GM23338 (cell line): Measurements from ENCODE around the gene DAPK2.

Experiments used
- CREB1 ChIP-seq: fragments of 250-450 bp; sonication (Bioruptor Pico); IDR thresholded peaks from 2 replicates; pipeline ENCODE4 v1.5.0; 2020; ENCODE audit warnings: low read depth, mild to moderate bottlenecking, moderate library complexity
- EZH2 ChIP-seq: fragments of 200-600 bp; sonication (generic); IDR thresholded peaks from one replicate; pipeline ENCODE4 v1.8.0; 2017; ENCODE audit warnings: antibody characterized with exemption, mild to moderate bottlenecking, low read depth; ENCODE audit not compliant: unreplicated experiment
- EZH2phosphoT487 ChIP-seq: fragments of 200-600 bp; sonication (generic); IDR thresholded peaks from one replicate; pipeline ENCODE4 v1.8.1; 2018; ENCODE audit warnings: antibody characterized with exemption; ENCODE audit not compliant: unreplicated experiment
- NANOG ChIP-seq: IDR thresholded peaks from 2 replicates; pipeline ENCODE4 v1.6.1; 2016; ENCODE audit warnings: antibody characterized with exemption, borderline replicate concordance
- POLR2AphosphoS5 ChIP-seq: IDR thresholded peaks from 2 replicates; pipeline ENCODE4 v1.6.1; 2016; ENCODE audit warnings: antibody characterized with exemption, low read depth
- STAT1 ChIP-seq: IDR thresholded peaks from one replicate; pipeline ENCODE4 v1.6.1; 2016; ENCODE audit warnings: antibody characterized with exemption; ENCODE audit not compliant: unreplicated experiment
- ZNF114 ChIP-seq: fragments of 250-450 bp; sonication (Bioruptor Pico); IDR thresholded peaks from 2 replicates; pipeline ENCODE4 v1.5.0; 2020; ENCODE audit warnings: mild to moderate bottlenecking, moderate library complexity
- TF ChIP-seq, protein P1 (sequence below), 2 experiments: fragments of 200-600 bp in 1 of 2; sonication (generic) in 1 of 2; conservative IDR thresholded peaks; 2 replicates each; pipeline versions ENCODE4 v1.5.1 to v1.6.1; 2016 to 2017; ENCODE audit warnings: antibody characterized with exemption in 2 of 2, low read depth in 2 of 2, mild to moderate bottlenecking in 2 of 2, moderate library complexity in 1 of 2
- TF ChIP-seq, protein P2 (sequence below): IDR thresholded peaks from one replicate; pipeline ENCODE4 v1.6.1; 2018; ENCODE audit warnings: antibody characterized with exemption; ENCODE audit not compliant: unreplicated experiment
- TF ChIP-seq, protein P3 (sequence below): fragments of 250-450 bp; sonication (Bioruptor Pico); IDR thresholded peaks from 2 replicates; pipeline ENCODE4 v1.5.0; 2020; ENCODE audit warnings: mild to moderate bottlenecking, moderate library complexity
- TF ChIP-seq, protein P4 (sequence below): IDR thresholded peaks from 2 replicates; pipeline ENCODE4 v1.6.1; 2016; ENCODE audit warnings: antibody characterized with exemption

DNA sequence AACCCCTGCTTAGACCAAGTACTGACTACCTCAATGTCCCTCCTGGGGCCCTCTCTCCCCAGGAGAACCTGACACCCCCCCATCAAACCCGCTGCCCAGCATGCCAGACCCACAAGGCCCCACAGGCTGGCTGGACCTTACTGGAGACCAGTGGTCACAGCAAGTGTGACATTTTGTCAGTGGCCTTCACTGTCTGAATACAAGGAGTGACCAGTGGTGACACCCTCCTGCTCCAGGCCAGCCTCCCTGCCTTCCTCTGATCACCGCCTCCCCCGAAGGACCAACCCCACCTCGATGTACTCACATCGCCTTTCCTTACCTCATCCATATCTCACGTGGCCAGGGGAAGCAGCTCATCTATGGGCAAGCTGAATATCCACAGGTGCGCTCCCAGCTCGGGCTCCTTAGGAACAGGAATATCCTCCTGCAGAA is 150.5 kb downstream of the DAPK2 start:
- TF ChIP-seq STAT1: no peak
- TF ChIP-seq, protein P1, sequence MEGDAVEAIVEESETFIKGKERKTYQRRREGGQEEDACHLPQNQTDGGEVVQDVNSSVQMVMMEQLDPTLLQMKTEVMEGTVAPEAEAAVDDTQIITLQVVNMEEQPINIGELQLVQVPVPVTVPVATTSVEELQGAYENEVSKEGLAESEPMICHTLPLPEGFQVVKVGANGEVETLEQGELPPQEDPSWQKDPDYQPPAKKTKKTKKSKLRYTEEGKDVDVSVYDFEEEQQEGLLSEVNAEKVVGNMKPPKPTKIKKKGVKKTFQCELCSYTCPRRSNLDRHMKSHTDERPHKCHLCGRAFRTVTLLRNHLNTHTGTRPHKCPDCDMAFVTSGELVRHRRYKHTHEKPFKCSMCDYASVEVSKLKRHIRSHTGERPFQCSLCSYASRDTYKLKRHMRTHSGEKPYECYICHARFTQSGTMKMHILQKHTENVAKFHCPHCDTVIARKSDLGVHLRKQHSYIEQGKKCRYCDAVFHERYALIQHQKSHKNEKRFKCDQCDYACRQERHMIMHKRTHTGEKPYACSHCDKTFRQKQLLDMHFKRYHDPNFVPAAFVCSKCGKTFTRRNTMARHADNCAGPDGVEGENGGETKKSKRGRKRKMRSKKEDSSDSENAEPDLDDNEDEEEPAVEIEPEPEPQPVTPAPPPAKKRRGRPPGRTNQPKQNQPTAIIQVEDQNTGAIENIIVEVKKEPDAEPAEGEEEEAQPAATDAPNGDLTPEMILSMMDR (conservative IDR thresholded peaks at IDR 0.05; ENCODE audit: low read depth in 2 of 2): no peak
- no peak for TF ChIP-seq EZH2phosphoT487
- TF ChIP-seq, protein P2, sequence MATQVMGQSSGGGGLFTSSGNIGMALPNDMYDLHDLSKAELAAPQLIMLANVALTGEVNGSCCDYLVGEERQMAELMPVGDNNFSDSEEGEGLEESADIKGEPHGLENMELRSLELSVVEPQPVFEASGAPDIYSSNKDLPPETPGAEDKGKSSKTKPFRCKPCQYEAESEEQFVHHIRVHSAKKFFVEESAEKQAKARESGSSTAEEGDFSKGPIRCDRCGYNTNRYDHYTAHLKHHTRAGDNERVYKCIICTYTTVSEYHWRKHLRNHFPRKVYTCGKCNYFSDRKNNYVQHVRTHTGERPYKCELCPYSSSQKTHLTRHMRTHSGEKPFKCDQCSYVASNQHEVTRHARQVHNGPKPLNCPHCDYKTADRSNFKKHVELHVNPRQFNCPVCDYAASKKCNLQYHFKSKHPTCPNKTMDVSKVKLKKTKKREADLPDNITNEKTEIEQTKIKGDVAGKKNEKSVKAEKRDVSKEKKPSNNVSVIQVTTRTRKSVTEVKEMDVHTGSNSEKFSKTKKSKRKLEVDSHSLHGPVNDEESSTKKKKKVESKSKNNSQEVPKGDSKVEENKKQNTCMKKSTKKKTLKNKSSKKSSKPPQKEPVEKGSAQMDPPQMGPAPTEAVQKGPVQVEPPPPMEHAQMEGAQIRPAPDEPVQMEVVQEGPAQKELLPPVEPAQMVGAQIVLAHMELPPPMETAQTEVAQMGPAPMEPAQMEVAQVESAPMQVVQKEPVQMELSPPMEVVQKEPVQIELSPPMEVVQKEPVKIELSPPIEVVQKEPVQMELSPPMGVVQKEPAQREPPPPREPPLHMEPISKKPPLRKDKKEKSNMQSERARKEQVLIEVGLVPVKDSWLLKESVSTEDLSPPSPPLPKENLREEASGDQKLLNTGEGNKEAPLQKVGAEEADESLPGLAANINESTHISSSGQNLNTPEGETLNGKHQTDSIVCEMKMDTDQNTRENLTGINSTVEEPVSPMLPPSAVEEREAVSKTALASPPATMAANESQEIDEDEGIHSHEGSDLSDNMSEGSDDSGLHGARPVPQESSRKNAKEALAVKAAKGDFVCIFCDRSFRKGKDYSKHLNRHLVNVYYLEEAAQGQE: no peak
- TF ChIP-seq EZH2: no peak
- TF ChIP-seq POLR2AphosphoS5: no peak
- TF ChIP-seq, protein P3, sequence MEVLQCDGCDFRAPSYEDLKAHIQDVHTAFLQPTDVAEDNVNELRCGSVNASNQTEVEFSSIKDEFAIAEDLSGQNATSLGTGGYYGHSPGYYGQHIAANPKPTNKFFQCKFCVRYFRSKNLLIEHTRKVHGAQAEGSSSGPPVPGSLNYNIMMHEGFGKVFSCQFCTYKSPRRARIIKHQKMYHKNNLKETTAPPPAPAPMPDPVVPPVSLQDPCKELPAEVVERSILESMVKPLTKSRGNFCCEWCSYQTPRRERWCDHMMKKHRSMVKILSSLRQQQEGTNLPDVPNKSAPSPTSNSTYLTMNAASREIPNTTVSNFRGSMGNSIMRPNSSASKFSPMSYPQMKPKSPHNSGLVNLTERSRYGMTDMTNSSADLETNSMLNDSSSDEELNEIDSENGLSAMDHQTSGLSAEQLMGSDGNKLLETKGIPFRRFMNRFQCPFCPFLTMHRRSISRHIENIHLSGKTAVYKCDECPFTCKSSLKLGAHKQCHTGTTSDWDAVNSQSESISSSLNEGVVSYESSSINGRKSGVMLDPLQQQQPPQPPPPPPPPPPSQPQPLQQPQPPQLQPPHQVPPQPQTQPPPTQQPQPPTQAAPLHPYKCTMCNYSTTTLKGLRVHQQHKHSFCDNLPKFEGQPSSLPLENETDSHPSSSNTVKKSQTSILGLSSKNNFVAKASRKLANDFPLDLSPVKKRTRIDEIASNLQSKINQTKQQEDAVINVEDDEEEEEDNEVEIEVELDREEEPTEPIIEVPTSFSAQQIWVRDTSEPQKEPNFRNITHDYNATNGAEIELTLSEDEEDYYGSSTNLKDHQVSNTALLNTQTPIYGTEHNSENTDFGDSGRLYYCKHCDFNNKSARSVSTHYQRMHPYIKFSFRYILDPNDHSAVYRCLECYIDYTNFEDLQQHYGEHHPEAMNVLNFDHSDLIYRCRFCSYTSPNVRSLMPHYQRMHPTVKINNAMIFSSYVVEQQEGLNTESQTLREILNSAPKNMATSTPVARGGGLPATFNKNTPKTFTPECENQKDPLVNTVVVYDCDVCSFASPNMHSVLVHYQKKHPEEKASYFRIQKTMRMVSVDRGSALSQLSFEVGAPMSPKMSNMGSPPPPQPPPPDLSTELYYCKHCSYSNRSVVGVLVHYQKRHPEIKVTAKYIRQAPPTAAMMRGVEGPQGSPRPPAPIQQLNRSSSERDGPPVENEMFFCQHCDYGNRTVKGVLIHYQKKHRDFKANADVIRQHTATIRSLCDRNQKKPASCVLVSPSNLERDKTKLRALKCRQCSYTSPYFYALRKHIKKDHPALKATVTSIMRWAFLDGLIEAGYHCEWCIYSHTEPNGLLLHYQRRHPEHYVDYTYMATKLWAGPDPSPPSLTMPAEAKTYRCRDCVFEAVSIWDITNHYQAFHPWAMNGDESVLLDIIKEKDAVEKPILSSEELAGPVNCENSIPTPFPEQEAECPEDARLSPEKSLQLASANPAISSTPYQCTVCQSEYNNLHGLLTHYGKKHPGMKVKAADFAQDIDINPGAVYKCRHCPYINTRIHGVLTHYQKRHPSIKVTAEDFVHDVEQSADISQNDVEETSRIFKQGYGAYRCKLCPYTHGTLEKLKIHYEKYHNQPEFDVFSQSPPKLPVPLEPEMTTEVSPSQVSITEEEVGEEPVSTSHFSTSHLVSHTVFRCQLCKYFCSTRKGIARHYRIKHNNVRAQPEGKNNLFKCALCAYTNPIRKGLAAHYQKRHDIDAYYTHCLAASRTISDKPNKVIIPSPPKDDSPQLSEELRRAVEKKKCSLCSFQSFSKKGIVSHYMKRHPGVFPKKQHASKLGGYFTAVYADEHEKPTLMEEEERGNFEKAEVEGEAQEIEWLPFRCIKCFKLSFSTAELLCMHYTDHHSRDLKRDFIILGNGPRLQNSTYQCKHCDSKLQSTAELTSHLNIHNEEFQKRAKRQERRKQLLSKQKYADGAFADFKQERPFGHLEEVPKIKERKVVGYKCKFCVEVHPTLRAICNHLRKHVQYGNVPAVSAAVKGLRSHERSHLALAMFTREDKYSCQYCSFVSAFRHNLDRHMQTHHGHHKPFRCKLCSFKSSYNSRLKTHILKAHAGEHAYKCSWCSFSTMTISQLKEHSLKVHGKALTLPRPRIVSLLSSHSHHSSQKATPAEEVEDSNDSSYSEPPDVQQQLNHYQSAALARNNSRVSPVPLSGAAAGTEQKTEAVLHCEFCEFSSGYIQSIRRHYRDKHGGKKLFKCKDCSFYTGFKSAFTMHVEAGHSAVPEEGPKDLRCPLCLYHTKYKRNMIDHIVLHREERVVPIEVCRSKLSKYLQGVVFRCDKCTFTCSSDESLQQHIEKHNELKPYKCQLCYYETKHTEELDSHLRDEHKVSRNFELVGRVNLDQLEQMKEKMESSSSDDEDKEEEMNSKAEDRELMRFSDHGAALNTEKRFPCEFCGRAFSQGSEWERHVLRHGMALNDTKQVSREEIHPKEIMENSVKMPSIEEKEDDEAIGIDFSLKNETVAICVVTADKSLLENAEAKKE: no peak
- TF ChIP-seq CREB1 (CRISPR knock-in tag): no peak
- TF ChIP-seq, protein P4, sequence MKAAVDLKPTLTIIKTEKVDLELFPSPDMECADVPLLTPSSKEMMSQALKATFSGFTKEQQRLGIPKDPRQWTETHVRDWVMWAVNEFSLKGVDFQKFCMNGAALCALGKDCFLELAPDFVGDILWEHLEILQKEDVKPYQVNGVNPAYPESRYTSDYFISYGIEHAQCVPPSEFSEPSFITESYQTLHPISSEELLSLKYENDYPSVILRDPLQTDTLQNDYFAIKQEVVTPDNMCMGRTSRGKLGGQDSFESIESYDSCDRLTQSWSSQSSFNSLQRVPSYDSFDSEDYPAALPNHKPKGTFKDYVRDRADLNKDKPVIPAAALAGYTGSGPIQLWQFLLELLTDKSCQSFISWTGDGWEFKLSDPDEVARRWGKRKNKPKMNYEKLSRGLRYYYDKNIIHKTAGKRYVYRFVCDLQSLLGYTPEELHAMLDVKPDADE: no peak
- TF ChIP-seq ZNF114 (CRISPR knock-in tag): no peak
- no peak for TF ChIP-seq NANOG
